SK-N-SH (cell line): Measurements from ENCODE around the gene KMT2B. TPM values are rescaled to one million over a fixed set of nuclear protein-coding genes. Genes with fewer than 3 reads are reported as not detected.

Source experiments
- CTCF ChIA-PET: fragments of 300-600, 350-600 bp; formaldehyde crosslinking; extraction: SDS; loops from one replicate; lab custom pipeline; 2021; lab: Yijun Ruan, JAX
- POLR2A ChIA-PET: fragments of 350-600 bp; sonication (Branson Sonifier 250); formaldehyde crosslinking; extraction: SDS; loops from one replicate; lab custom pipeline; 2020; ENCODE audit warnings: antibody characterized with exemption, inconsistent platforms; lab: Yijun Ruan, JAX
- DNase-seq: peaks from one replicate; pipeline ENCODE4 v3.0.0; 2012
- H2AFZ ChIP-seq: fragments of 200-600 bp; sonication (generic); 2 replicates; pipeline ENCODE4 v1.8.1; 2016; ENCODE audit warnings: antibody characterized with exemption, mild to moderate bottlenecking, low read depth
- H3F3A ChIP-seq: fragments of 200-600 bp; sonication (generic); replicated peaks from 2 replicates; pipeline ENCODE3; 2016; ENCODE audit warnings: antibody characterized with exemption, mild to moderate bottlenecking; ENCODE audit not compliant: insufficient read depth
- H3K27ac ChIP-seq, 2 experiments: fragments of 200-500 bp in 1 of 2; fragments of 200-600 bp in 1 of 2; sonication (Bioruptor generic) in 1 of 2; sonication (generic), shearing (Covaris generic) in 1 of 2; 2 replicates each; pipeline versions ENCODE4 v1.5.1 to v1.6.1; 2014 to 2016; ENCODE audit warnings: low read depth in 2 of 2, inconsistent platforms in 1 of 2, low read length in 1 of 2, mild to moderate bottlenecking in 1 of 2, mixed read lengths in 1 of 2
- H3K27me3 ChIP-seq: fragments of 200-600 bp; sonication (generic), shearing (Covaris generic); 2 replicates; pipeline ENCODE4 v1.6.1; 2016; ENCODE audit warnings: mixed run types; ENCODE audit not compliant: insufficient read depth
- H3K36me3 ChIP-seq, 2 experiments: fragments of 200-500 bp in 1 of 2; fragments of 200-600 bp in 1 of 2; sonication (Bioruptor generic) in 1 of 2; sonication (generic) in 1 of 2; replicated peaks in 1 of 2; 2 replicates each; pipeline versions ENCODE3 to v1.5.1; 2014 to 2016; ENCODE audit warnings: low read length in 1 of 2, mild to moderate bottlenecking in 1 of 2; ENCODE audit not compliant: insufficient read depth in 2 of 2, control insufficient read depth in 1 of 2
- H3K4me1 ChIP-seq, 2 experiments: fragments of 200-500 bp in 1 of 2; fragments of 200-600 bp in 1 of 2; sonication (Bioruptor generic) in 1 of 2; sonication (generic), shearing (Covaris generic) in 1 of 2; 2 replicates each; pipeline versions ENCODE4 v1.5.1 to v1.6.1; 2014 to 2016; ENCODE audit warnings: low read depth in 1 of 2, low read length in 1 of 2, mixed run types in 1 of 2; ENCODE audit not compliant: insufficient read depth in 2 of 2, control insufficient read depth in 1 of 2
- H3K4me2 ChIP-seq: fragments of 200-600 bp; sonication (generic), shearing (Covaris generic); 2 replicates; pipeline ENCODE4 v1.6.1; 2017; ENCODE audit warnings: mixed run types
- H3K4me3 ChIP-seq, 2 experiments: fragments of 200-500 bp in 1 of 2; fragments of 200-600 bp in 1 of 2; sonication (Bioruptor generic) in 1 of 2; sonication (generic), shearing (Covaris generic) in 1 of 2; 2 replicates each; pipeline versions ENCODE4 v1.5.1 to v1.8.1; 2014 to 2016; ENCODE audit warnings: low read depth in 2 of 2, inconsistent platforms in 1 of 2, low read length in 1 of 2, mild to moderate bottlenecking in 1 of 2, mixed read lengths in 1 of 2, moderate library complexity in 1 of 2
- H3K79me2 ChIP-seq: fragments of 200-600 bp; sonication (generic); 2 replicates; pipeline ENCODE4 v1.8.1; 2017; ENCODE audit warnings: mild to moderate bottlenecking; ENCODE audit not compliant: insufficient read depth
- H3K9ac ChIP-seq: fragments of 200-600 bp; sonication (generic); 2 replicates; pipeline ENCODE4 v1.6.1; 2017; ENCODE audit warnings: mixed run types
- H3K9me2 ChIP-seq: fragments of 200-600 bp; sonication (generic); 2 replicates; pipeline ENCODE4 v1.6.1; 2017; ENCODE audit warnings: mixed run types
- H3K9me3 ChIP-seq: fragments of 200-600 bp; sonication (generic); 2 replicates; pipeline ENCODE4 v1.6.1; 2017; ENCODE audit warnings: mixed run types, mild to moderate bottlenecking, moderate library complexity
- H4K20me1 ChIP-seq: fragments of 200-600 bp; sonication (generic); 2 replicates; pipeline ENCODE4 v1.6.1; 2017; ENCODE audit warnings: mild to moderate bottlenecking, mixed run types; ENCODE audit not compliant: insufficient read depth
- CHD2 ChIP-seq: fragments of 150-350 bp; IDR thresholded peaks from 2 replicates; pipeline ENCODE4 v1.6.1; 2018; ENCODE audit warnings: low read length; ENCODE audit not compliant: partially characterized antibody
- MXI1 ChIP-seq: IDR thresholded peaks from 2 replicates; pipeline ENCODE4 v1.6.1; 2012; ENCODE audit warnings: mild to moderate bottlenecking, low read depth, low read length, improper control_type of control experiment
- NRF1 ChIP-seq: IDR thresholded peaks from 2 replicates; pipeline ENCODE4 v1.6.1; 2012; ENCODE audit warnings: low read depth, mild to moderate bottlenecking, low read length
- RCOR1 ChIP-seq: fragments of 150-350 bp; IDR thresholded peaks from 2 replicates; pipeline ENCODE4 v1.6.1; 2017; ENCODE audit warnings: antibody characterized with exemption, low read length
- SIN3A ChIP-seq: IDR thresholded peaks from 2 replicates; pipeline ENCODE4 v1.6.1; 2012; ENCODE audit warnings: low read depth, mild to moderate bottlenecking, low read length, moderate library complexity, borderline replicate concordance
- WGBS: methylation state at CpG from one replicate; pipeline ENCODE4 v1.1.6; 2017; ENCODE audit warnings: low lambda C conversion rate; 5-methylcytosine and 5-hydroxymethylcytosine counted together
- polyA plus RNA-seq, 3 experiments: library from polyadenylated mRNA; depleted of rRNA; stranded (reverse); fragments of >200 nt; gene quantifications; 2 replicates each; pipeline ENCODE4 v1.2.3, GENCODE V29; 2012
- TF ChIP-seq, protein P1 (sequence below): fragments of 200-600 bp; sonication (generic); IDR thresholded peaks from 2 replicates; pipeline ENCODE4 v1.6.1; 2017; ENCODE audit warnings: antibody characterized with exemption, mild to moderate bottlenecking, moderate library complexity
- TF ChIP-seq, protein P2 (sequence below): IDR thresholded peaks from 2 replicates; pipeline ENCODE4 v1.4.0; 2012; ENCODE audit warnings: low read depth, borderline replicate concordance
- TF ChIP-seq, protein P3 (sequence below): fragments of 150-350 bp; IDR thresholded peaks from 2 replicates; pipeline ENCODE4 v1.6.1; 2016; ENCODE audit warnings: mild to moderate bottlenecking, low read depth, low read length

KMT2B gene
- polyA plus RNA-seq, 1 of the 3 experiments (the other 2 are of a cell fraction), result 29.2 TPM

DNA sequence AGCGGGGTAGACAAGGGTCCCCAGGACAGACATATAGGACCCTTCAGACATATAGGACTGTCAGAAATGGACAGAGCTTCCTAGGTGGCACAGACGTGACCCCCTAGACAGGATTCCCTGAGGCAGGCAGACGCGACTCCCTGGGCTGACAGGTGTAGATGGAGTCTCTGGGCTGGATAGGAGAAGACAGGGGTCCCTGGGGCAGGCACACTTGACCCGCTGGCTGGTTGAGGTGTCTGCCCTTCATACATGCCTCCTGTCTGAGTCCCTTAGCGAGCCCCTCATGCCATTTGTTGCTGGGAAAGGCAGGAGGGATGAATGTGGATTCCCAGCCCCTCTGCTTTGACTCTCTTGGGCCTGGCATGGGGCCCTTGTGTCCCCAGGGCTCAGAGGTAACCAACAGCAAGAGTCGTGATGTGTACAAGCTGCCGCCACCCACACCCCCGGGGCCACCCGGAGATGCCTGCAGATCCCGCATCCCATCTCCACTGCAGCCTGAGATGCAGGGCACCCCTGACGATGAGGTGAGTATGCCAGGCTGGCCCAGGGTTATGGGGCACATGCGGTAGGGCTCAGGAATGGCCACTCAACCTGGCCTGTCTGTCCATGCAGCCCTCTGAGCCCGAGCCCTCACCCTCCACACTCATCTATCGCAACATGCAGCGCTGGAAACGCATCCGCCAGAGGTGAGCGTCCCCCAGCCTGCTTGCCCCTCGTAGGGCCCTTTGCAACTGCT is 36.0 kb downstream of the KMT2B start:
- POLR2A ChIA-PET, result no interaction called here
- H3K4me3 ChIP-seq, result no peak overlapping the region
- 96% methylated on average over 11 of the region's 20 CpGs for WGBS
- peaks cover 10% of the 10 kb centered on the region for H3F3A ChIP-seq
- H3K9me2 ChIP-seq, result no peaks in the 10 kb centered on the region
- H3K27ac ChIP-seq, result no peak overlapping the region
- no peak overlapping the region for H2AFZ ChIP-seq
- DNase-seq, result no peak
- H3K9me3 ChIP-seq, result no peaks in the 10 kb centered on the region
- peaks cover 29% of the 10 kb centered on the region for H3K79me2 ChIP-seq
- no peaks in the 10 kb centered on the region for H3K27me3 ChIP-seq
- no peak overlapping the region for H3K4me2 ChIP-seq
- TF ChIP-seq, protein P1, sequence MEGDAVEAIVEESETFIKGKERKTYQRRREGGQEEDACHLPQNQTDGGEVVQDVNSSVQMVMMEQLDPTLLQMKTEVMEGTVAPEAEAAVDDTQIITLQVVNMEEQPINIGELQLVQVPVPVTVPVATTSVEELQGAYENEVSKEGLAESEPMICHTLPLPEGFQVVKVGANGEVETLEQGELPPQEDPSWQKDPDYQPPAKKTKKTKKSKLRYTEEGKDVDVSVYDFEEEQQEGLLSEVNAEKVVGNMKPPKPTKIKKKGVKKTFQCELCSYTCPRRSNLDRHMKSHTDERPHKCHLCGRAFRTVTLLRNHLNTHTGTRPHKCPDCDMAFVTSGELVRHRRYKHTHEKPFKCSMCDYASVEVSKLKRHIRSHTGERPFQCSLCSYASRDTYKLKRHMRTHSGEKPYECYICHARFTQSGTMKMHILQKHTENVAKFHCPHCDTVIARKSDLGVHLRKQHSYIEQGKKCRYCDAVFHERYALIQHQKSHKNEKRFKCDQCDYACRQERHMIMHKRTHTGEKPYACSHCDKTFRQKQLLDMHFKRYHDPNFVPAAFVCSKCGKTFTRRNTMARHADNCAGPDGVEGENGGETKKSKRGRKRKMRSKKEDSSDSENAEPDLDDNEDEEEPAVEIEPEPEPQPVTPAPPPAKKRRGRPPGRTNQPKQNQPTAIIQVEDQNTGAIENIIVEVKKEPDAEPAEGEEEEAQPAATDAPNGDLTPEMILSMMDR, result no peak
- TF ChIP-seq RCOR1, result no peak
- TF ChIP-seq MXI1, result no peak
- TF ChIP-seq CHD2, result no peak
- TF ChIP-seq NRF1, result no peak
- TF ChIP-seq, protein P2, sequence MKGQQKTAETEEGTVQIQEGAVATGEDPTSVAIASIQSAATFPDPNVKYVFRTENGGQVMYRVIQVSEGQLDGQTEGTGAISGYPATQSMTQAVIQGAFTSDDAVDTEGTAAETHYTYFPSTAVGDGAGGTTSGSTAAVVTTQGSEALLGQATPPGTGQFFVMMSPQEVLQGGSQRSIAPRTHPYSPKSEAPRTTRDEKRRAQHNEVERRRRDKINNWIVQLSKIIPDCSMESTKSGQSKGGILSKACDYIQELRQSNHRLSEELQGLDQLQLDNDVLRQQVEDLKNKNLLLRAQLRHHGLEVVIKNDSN, result no peak
- TF ChIP-seq, protein P3, sequence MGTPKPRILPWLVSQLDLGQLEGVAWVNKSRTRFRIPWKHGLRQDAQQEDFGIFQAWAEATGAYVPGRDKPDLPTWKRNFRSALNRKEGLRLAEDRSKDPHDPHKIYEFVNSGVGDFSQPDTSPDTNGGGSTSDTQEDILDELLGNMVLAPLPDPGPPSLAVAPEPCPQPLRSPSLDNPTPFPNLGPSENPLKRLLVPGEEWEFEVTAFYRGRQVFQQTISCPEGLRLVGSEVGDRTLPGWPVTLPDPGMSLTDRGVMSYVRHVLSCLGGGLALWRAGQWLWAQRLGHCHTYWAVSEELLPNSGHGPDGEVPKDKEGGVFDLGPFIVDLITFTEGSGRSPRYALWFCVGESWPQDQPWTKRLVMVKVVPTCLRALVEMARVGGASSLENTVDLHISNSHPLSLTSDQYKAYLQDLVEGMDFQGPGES, result no peak
- TF ChIP-seq, all 33 proteins: peak for 0
- H3K9ac ChIP-seq, result no peak overlapping the region
- CTCF ChIA-PET, result no interaction called here
- peaks cover 5 to 32% of the 10 kb centered on the region in 2 experiments for H3K36me3 ChIP-seq
- no peaks in the 10 kb centered on the region; the same call in 1 of the 2 replicates for H4K20me1 ChIP-seq
- peaks cover 10 to 15% of the 10 kb centered on the region in 2 experiments; a peak in 3 of 4 replicates for H3K4me1 ChIP-seq

DNA sequence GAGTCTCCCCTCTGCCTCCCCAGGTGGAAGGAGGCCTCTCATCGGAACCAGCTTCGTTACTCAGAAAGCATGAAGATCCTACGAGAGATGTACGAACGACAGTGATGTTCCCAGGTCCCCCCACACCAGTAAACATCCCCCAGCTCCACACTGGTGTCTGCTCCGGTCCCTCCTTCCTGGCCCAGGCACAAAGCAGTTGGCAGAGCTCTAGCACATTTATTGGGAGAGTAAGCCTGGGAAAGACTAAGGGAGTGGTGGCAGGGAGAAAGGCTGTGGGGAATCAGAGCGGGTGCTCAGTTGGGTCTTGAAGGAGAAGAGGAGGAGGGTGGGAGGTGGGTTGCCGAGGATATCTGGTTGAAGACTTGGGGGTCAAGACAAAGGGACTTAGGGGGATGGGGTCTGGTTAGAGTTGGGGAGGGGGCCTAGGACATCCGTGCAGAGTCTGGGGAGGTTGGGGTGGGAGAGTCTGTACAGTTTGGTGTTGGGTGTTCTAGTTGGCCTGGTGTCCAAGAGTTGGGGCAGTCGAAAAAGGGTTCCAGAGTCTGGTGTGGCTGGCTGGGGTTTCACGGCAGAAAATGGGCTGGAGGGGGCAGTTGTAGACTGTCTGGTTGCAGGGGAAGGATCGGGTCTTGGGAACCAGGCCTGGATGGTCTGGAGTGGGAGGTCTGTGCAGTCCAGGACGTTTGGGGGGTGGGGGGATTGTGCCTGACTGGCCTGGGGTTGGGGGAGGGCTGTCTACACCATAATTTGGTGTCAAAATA is 36.7 kb downstream of the KMT2B start:
- no peak for DNase-seq
- Histone ChIP-seq H3K36me3 (peaks cover 5 to 32% of the 10 kb centered on the region in 2 experiments), H3K27me3 (no peaks in the 10 kb centered on the region), H3K4me2 (no peak overlapping the region), H3K27ac (no peak overlapping the region), H4K20me1 (peaks cover 4% of the 10 kb centered on the region), H3K9me3 (no peaks in the 10 kb centered on the region), H3K9ac (no peak overlapping the region), H3K9me2 (no peaks in the 10 kb centered on the region), H3K79me2 (peaks cover 29% of the 10 kb centered on the region), H3K4me1 (peaks cover 11 to 20% of the 10 kb centered on the region in 2 experiments; a peak in 3 of 4 replicates), H3F3A (peaks cover 10% of the 10 kb centered on the region), H3K4me3 (no peak overlapping the region), H2AFZ (no peak overlapping the region)
- CTCF ChIA-PET, result no interaction called here
- no peak for TF ChIP-seq CHD2
- TF ChIP-seq SIN3A, result no peak
- no peak for TF ChIP-seq MXI1
- WGBS, result 90% methylated on average over 13 of the region's 13 CpGs
- POLR2A ChIA-PET, result no interaction called here
